Hematopoietic multipotent progenitor cell treated with erythropoietin and hydrocortisone succinate and interleukin-3 and kit ligand, for 6 days (in vitro differentiated cells): Measurements from ENCODE around the gene RNF182.
"Not testable (repeated sequence)": the region's sequence is repeated elsewhere in the genome, so short reads cannot be mapped to it uniquely, and the experiment has no call there.

Experiments used
- DNase-seq: peaks from one replicate; pipeline ENCODE4 v3.0.0-alpha.2; 2015

The RNF182 gene

GRCh38 chr6:13972602-13973001 lies 47.9 kb downstream of the RNF182 start:
- not testable (repeated sequence) for DNase-seq

GRCh38 chr6:13973422-13973821 lies 48.7 kb downstream of the RNF182 start:
- DNase-seq = not testable (repeated sequence)

- DNase-seq = no peak
Measured at GRCh38 chr6:13978102-13978640, 53.4 kb downstream of the RNF182 start.

- no peak for DNase-seq
Measured at GRCh38 chr6:13978787-13979186, 54.0 kb downstream of the RNF182 start.

GRCh38 chr6:13979284-13980171 lies 54.8 kb downstream of the RNF182 start:
- peak; percentile 84 for DNase-seq

GRCh38 chr6:13980534-13980933 lies 55.8 kb downstream of the RNF182 start:
- peak; percentile 14 for DNase-seq

GRCh38 chr6:13985663-13986325 lies 61.0 kb downstream of the RNF182 start:
- peak; percentile 27 for DNase-seq

- no peak for DNase-seq
Measured at GRCh38 chr6:13986700-13987399, 62.1 kb downstream of the RNF182 start.

GRCh38 chr6:13987400-13987865 lies 62.7 kb downstream of the RNF182 start:
- DNase-seq = no peak

- no peak for DNase-seq
Measured at GRCh38 chr6:13988049-13988738, 63.4 kb downstream of the RNF182 start.

- no peak for DNase-seq
Measured at GRCh38 chr6:13988908-13989307, 64.2 kb downstream of the RNF182 start.

- DNase-seq = no peak
Measured at GRCh38 chr6:13989496-13990144, 64.9 kb downstream of the RNF182 start.

- DNase-seq = no peak
Measured at GRCh38 chr6:13990796-13991195, 66.0 kb downstream of the RNF182 start.

- DNase-seq = no peak
Measured at GRCh38 chr6:13991393-13991792, 66.6 kb downstream of the RNF182 start.

GRCh38 chr6:13992417-13993055 lies 67.8 kb downstream of the RNF182 start:
- DNase-seq = peak; percentile 23

GRCh38 chr6:13993416-13993815 lies 68.7 kb downstream of the RNF182 start:
- no peak for DNase-seq

- DNase-seq = peak; percentile 8
Measured at GRCh38 chr6:13998356-13998755, 73.6 kb downstream of the RNF182 start.

GRCh38 chr6:14000901-14001300 lies 76.1 kb downstream of the RNF182 start:
- no peak for DNase-seq

- no peak for DNase-seq
Measured at GRCh38 chr6:14001329-14002012, 76.7 kb downstream of the RNF182 start.

GRCh38 chr6:14002176-14002947 lies 77.6 kb downstream of the RNF182 start:
- no peak for DNase-seq
